Measurements from ENCODE around the gene BCDIN3D.

DNA sequence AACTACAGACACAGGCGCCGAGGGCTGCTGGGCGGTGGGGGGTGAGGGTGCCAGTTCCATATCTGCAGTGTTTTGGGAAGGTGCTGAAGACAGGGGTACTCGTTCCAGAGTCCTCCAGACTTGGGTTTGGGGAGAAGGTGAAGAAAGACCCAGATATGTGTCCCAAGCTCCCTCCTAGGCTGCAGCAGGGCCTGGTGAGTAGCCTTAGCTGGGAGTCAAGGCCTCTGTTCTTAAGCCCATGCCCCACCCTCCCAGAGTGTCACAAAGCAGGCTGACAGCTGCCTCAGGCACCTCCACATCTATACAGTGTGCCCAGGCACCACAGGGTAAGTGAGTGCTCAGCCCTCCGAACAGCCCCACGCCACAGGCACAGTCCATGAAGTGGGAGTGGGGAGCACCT, 19.0 kb downstream of the BCDIN3D start:
- TF ChIP-seq CTCF (IDR thresholded peaks at IDR 0.05) (no peak), POLR2A (IDR thresholded peaks at IDR 0.05) (no peak)

All from heart left ventricle (tissue), 13 donors.